Measurements from ENCODE around the gene RAPGEF4. TPM values are rescaled to one million over a fixed set of nuclear protein-coding genes. Genes with fewer than 3 reads are reported as not detected.

The RAPGEF4 gene
- total and polyA plus RNA-seq, 2 of the 4 experiments (the other 2 are of a cell fraction): 1.7 to 3.2 TPM

DNA sequence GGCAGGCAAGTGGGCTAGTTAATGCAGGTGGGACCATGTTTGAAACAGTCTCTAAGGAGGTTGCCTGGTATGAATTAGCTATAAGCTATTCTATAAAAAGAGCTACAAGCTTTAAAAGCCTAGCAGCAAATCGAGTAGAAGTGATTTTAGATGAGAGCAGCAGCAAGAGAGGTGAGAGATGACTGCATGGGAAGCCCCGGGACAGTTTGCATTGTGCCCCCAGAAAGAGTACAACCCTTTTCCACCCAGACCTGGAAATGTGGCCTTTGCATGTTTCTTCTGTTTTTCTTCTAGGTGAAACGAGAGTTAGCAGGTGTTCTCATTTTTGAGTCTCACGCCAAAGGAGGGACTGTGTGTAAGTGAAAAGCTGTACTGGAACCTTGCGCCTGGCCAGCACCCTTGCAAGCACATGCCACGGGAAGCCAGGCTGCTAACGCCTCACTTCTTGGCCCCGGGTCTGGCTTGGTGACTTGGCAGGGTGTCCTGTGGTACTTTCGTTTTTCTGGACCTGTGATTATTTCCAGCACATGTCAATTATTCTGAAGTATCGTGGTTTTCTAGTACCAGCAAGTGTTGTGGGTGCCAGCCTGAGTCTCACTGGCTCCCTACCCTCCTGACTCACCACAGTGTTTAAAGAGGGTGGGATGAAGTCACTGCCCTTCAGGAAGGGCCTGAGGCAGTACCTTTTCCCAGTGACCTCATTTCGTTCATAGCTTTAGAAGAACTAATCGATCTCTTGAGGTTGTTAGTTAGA, 249.7 kb downstream of the RAPGEF4 start (continued):
- TF ChIP-seq CEBPB (IDR thresholded peaks at IDR 0.05; ENCODE audit: low read depth, low read length): no peak

GRCh38 chr2:172986040-172986439, 250.4 kb downstream of the RAPGEF4 start:
- Histone ChIP-seq H2AFZ (replicated peaks; ENCODE audit: low read length, poor library complexity) (no peak overlapping the region), H2BK20ac (ENCODE audit: low read depth, low read length) (no peak overlapping the region), H3K36me3 (ENCODE audit: control insufficient read depth, insufficient read depth, low read length) (no peaks in the 10 kb centered on the region), H3K4me1 (ENCODE audit: control insufficient read depth, insufficient read depth, low read length) (peaks cover 5% of the 10 kb centered on the region), H3K56ac (ENCODE audit: extremely low read depth, insufficient read depth, low read length) (no peak overlapping the region), H3K9ac (ENCODE audit: low read depth, low read length) (no peak overlapping the region), H3K79me1 (ENCODE audit: low read depth in 1 of 2, low read length in 2 of 2) (no peaks in the 10 kb centered on the region), H3K27me3 (ENCODE audit: control insufficient read depth, insufficient read depth, low read length) (no peaks in the 10 kb centered on the region), H2BK15ac (ENCODE audit: low read depth, low read length) (no peak overlapping the region), H3K18ac (ENCODE audit: low read depth, low read length) (no peak overlapping the region), H2AK5ac (ENCODE audit: low read depth, low read length) (no peak overlapping the region), H2AK9ac (replicated peaks; ENCODE audit: low read depth, low read length, poor library complexity) (no peak overlapping the region), H2BK120ac (ENCODE audit: low read depth, low read length) (no peak overlapping the region), H4K20me1 (ENCODE audit: insufficient read depth, low read length) (no peaks in the 10 kb centered on the region), H3K4ac (ENCODE audit: low read depth, low read length) (no peak overlapping the region), H3K4me3 (ENCODE audit: insufficient read depth, low read depth, low read length) (no peak overlapping the region), H3K9me3 (ENCODE audit: control insufficient read depth, insufficient read depth, low read length) (no peaks in the 10 kb centered on the region), H4K91ac (ENCODE audit: insufficient read depth, low read depth, low read length) (no peak overlapping the region), H3K9me1 (ENCODE audit: insufficient read depth, low read length) (no peaks in the 10 kb centered on the region), H4K8ac (ENCODE audit: low read depth in 2 of 2, low read length in 2 of 2) (no peak overlapping the region; a peak in 1 of 4 replicates), H4K5ac (ENCODE audit: low read depth, low read length) (no peak overlapping the region), H3K23ac (ENCODE audit: low read depth, low read length) (no peak overlapping the region), H3K27ac (ENCODE audit: insufficient read depth, low read length) (no peak overlapping the region), H3K14ac (replicated peaks; ENCODE audit: low read depth, low read length) (no peak overlapping the region), H3K4me2 (ENCODE audit: low read depth, low read length) (no peak overlapping the region), H2BK5ac (ENCODE audit: low read depth, low read length, poor library complexity, severe bottlenecking) (no peak overlapping the region)
- DNase-seq (peak; percentile 10), ATAC-seq (ENCODE audit: low read depth) (peak; percentile 54)
- dilution Hi-C loops (cut with HindIII; ENCODE audit: low sequenced_read_pairs, unreplicated experiment): no loop called here
- ChIA-PET CTCF (interaction anchor here (0.8 to 0.9 kb wide), 2 partner anchors 42 to 54 kb away, joined by 3 read pairs; no protein-coding TSS in a partner anchor), POLR2A (ENCODE audit: unreplicated experiment) (no interaction called here)
- TF ChIP-seq RCOR1 (IDR thresholded peaks at IDR 0.05; ENCODE audit: insufficient replicate concordance, low read length) (no peak), SMC3 (IDR thresholded peaks at IDR 0.05; ENCODE audit: low read depth, low read length) (no peak), FOS (IDR thresholded peaks at IDR 0.05; ENCODE audit: low read depth, low read length) (no peak), MXI1 (IDR thresholded peaks at IDR 0.05; ENCODE audit: borderline replicate concordance, low read depth, low read length) (no peak), CEBPB (IDR thresholded peaks at IDR 0.05; ENCODE audit: low read depth, low read length) (no peak)
- TF ChIP-seq, protein P1, sequence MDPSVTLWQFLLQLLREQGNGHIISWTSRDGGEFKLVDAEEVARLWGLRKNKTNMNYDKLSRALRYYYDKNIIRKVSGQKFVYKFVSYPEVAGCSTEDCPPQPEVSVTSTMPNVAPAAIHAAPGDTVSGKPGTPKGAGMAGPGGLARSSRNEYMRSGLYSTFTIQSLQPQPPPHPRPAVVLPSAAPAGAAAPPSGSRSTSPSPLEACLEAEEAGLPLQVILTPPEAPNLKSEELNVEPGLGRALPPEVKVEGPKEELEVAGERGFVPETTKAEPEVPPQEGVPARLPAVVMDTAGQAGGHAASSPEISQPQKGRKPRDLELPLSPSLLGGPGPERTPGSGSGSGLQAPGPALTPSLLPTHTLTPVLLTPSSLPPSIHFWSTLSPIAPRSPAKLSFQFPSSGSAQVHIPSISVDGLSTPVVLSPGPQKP (IDR thresholded peaks at IDR 0.05; ENCODE audit: borderline replicate concordance, low read depth, low read length): no peak
- no TSS peak for BruUV-seq (replicated peaks)
- in situ Hi-C loops (cut with MboI; ENCODE audit: low sequenced_read_pairs): no loop called here
- intact Hi-C loops (cut with micrococcal nuclease): no loop called here
- no CpG with 5 or more reads among the region's 2 CpGs for WGBS, 2 experiments (ENCODE audit: extremely low coverage in 2 of 2, insufficient read length in 1 of 2)

Measured in IMR-90 (cell line).